NB4 (cell line): Measurements from ENCODE around the gene CCDC39.
"Not testable (repeated sequence)": the region's sequence is repeated elsewhere in the genome, so short reads cannot be mapped to it uniquely, and the experiment has no call there.

ENCODE experiments used
- DNase-seq: peaks from one replicate; pipeline ENCODE4 v3.0.0; 2010; ENCODE audit warnings: low read depth
- H3K4me3 ChIP-seq: one replicate; pipeline ENCODE4 v1.5.1; 2011; ENCODE audit warnings: mild to moderate bottlenecking, low read depth, low read length, moderate library complexity
- MYC ChIP-seq: IDR thresholded peaks from 2 replicates; pipeline ENCODE4 v1.6.1; 2011; ENCODE audit warnings: low read depth, low read length
- POLR2A ChIP-seq: IDR thresholded peaks from 2 replicates; pipeline ENCODE4 v1.6.1; 2011; ENCODE audit warnings: mild to moderate bottlenecking; ENCODE audit not compliant: insufficient read length; ENCODE audit errors: extremely low read depth
- TF ChIP-seq, protein P1 (sequence below): IDR thresholded peaks from 2 replicates; pipeline ENCODE4 v1.6.1; 2011; ENCODE audit warnings: low read depth, low read length
- TF ChIP-seq, protein P2 (sequence below): IDR thresholded peaks from one replicate; pipeline ENCODE4 v1.5.1; 2012; ENCODE audit warnings: low read depth, low read length

CCDC39 gene

DNA sequence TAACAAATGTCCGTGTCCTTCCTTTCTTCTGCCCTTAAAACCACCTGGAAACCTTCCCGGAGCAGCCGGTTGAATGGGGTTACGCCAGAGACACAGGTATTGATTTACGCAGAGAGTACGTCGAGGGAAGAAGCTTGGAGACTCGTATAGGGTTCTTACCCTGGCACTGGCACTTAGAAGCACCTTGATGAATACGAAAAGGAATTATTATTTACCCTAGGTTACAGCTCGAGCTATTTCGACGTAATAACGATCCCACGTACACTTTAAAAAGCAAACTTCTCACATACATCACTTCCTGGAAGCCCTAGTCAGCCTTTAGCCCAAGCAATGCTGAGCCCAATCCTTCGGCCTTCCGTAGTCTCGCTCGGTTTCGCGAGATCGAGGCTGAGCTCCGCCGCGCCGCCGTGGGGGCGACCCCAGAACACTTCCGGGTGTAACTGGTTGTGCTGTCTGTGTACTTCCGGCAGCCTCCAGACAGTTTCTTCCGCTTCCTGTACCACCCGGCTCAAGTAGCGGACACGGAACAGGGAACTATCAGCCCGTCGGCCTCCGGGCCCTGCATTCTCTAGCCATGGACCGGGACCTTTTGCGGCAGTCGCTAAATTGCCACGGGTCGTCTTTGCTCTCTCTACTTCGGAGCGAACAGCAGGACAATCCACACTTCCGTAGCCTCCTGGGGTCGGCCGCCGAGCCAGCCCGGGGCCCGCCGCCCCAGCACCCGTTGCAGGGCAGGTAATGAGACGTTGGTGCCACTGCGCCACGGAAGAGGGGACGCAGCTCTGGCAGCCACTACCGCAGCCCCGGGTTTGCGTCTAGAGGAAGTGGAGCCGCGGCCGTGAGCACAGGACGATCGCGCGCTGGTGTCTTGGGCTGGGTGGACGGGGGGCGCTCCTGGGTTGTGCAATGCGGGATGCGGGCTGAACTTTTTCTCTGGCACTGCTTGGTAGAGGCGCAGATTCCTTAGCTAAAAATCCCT is 77.3 kb downstream of the CCDC39 start, which contains the start of gene TTC14:
TSS of gene TTC14 (plus strand) at position 476 of the 979 bp plus-strand sequence. CDS start at position 575, 99 bp downstream.
- peak within 1 kb of the TSS; percentile 60 for H3K4me3 ChIP-seq
- peak; percentile 55 for DNase-seq
- TF ChIP-seq MYC (no peak), POLR2A (no peak)
- TF ChIP-seq, protein P1, sequence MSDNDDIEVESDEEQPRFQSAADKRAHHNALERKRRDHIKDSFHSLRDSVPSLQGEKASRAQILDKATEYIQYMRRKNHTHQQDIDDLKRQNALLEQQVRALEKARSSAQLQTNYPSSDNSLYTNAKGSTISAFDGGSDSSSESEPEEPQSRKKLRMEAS = no peak
- TF ChIP-seq, protein P2, sequence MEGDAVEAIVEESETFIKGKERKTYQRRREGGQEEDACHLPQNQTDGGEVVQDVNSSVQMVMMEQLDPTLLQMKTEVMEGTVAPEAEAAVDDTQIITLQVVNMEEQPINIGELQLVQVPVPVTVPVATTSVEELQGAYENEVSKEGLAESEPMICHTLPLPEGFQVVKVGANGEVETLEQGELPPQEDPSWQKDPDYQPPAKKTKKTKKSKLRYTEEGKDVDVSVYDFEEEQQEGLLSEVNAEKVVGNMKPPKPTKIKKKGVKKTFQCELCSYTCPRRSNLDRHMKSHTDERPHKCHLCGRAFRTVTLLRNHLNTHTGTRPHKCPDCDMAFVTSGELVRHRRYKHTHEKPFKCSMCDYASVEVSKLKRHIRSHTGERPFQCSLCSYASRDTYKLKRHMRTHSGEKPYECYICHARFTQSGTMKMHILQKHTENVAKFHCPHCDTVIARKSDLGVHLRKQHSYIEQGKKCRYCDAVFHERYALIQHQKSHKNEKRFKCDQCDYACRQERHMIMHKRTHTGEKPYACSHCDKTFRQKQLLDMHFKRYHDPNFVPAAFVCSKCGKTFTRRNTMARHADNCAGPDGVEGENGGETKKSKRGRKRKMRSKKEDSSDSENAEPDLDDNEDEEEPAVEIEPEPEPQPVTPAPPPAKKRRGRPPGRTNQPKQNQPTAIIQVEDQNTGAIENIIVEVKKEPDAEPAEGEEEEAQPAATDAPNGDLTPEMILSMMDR = no peak

DNA sequence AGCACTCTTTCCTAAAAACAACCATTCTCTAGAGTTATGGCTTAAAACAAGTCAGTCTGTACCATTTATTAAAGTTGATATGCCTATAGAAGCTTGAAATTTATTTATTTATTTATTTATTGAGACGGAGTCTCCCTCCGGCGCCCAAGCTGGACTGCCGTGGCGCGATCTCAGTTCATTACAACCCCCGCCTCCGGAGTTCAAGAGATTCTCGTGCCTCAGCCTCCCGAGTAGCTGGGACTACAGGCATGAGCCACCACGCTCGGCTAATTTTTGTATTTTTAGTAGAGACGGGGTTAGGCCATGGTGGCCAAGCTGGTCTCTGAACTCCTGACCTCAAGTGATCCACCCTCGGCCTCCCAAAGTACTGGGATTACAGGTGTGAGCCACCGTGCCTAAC is 78.8 kb downstream of the CCDC39 start:
- DNase-seq = no peak
- H3K4me3 ChIP-seq = no peak overlapping the region
- TF ChIP-seq, protein P1 = no peak
- TF ChIP-seq POLR2A = no peak
- no peak for TF ChIP-seq MYC
- TF ChIP-seq, protein P2 = no peak

DNA sequence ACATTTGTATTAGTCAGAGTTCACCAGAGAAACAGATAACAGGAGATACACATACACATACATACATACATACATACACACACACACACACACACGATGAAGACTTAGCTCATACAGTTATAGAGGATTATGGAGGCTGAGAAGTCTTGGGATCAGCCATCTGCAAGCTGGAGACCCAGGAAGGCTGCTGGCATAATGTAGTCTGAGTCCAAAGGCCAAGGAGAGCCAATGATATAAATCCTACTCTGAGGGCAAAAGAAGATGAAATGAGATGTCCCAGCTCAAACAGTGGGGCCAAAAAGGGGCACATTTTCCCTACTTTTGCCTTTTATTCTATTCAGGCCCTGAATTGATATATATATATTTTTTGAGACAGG is 83.7 kb downstream of the CCDC39 start:
- TF ChIP-seq, protein P1 = no peak
- TF ChIP-seq POLR2A (no peak), MYC (no peak)
- TF ChIP-seq, protein P2 = no peak
- H3K4me3 ChIP-seq = no peak overlapping the region
- DNase-seq = no peak

DNA sequence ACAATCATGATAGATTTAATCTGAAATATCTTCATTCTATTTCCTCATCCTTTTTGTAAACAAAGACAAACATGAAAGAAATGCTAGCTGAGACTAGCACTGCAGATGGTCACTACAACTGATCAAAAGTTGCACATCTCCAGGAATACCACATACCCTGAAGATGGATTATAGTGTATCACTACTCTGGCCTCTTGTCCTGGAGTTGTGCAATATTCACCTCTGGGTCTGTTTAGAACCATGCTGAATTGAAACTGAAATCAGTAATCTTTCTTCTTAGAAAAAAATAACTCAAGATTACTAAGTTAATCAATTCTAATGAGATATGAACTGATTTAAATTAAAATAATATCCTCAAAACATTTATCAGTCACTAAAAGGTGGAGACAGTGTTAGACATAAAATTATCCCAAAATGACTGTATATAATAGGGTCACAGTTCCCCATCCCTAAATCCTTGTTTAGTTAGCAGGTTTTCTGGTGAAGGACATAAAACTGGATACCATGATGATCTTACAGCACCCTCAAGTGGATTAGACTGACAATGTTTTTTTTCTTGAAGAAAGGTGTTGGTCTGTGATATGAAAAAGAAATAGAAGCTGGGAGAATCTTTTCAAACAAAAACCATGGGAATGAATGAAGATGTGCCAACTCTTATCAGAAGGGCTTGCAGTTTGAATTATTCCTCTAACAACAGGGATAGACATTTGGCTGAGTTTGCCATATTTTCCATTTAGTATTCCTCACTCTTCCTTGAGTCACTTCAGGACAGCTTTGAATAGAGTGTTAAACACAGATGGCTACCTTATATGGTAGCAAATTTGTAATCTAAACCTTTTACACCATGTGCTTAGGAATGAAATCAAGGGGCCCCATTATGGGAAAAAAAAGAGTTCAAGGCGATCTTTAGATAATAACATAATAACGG is 84.4 kb downstream of the CCDC39 start:
- TF ChIP-seq MYC (no peak), POLR2A (no peak)
- TF ChIP-seq, protein P2 = no peak
- TF ChIP-seq, protein P1 = no peak
- DNase-seq = peak; percentile 39
- H3K4me3 ChIP-seq = no peak overlapping the region

DNA sequence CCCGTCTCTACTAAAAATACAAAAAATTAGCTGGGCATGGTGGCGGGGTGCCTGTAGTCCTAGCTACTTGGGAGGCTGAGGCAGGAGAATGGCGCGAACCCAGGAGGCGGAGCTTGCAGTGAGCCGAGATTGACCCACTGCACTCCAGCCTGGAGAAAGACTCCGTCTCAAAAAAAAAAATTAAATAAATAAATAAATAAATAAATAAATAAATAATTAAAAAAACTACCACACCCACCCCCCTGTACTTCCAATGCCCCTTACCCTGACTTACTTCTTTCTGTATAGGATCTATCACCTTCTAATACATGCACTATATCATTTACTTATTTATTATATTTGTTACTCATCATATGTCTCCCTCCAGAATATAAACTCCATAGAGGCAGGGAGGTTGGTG is 85.7 kb downstream of the CCDC39 start:
- DNase-seq, H3K4me3 ChIP-seq: not testable (repeated sequence)

DNA sequence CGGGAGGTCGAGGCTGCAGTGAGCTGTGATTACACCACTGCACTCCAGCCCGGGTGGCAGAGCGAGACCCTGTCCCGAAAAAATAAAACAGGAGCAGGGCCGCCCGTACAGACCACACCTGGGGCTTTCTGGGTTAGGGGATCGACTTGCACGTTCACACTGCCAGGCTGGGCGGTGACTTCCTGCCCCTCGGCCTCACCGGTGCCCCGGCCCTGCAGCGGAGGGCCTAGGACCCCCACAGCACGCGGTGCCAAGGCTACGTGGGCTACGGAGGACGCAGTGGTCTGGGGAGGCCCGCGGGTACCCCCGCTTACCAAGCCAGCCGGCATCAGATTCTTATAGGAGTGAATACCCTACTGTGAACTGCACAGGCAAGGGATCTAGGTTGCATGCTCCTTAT is 88.9 kb downstream of the CCDC39 start:
- TF ChIP-seq, protein P2 = no peak
- no peak overlapping the region for H3K4me3 ChIP-seq
- no peak for DNase-seq
